Upper lobe of left lung (tissue), 6 donors: ENCODE data around the gene TCHHL1. TPM values are rescaled to one million over a fixed set of nuclear protein-coding genes. Genes with fewer than 3 reads are reported as not detected.

Experiments
- ATAC-seq, 2 donors: fragments of 200-7000 bp; cut with Tn5 transposase; one replicate each; pipeline ENCODE4 v1.9.1; 2022; ENCODE audit warnings: mild to moderate bottlenecking in 2 of 2, moderate library complexity in 2 of 2; ENCODE audit not compliant: low FRiP score in 2 of 2
- DNase-seq, 2 donors: peaks; one replicate each; pipeline ENCODE4 v3.0.0-alpha.2; 2019 to 2020
- H3K27ac ChIP-seq, 4 donors: fragments of 200-600 bp; sonication (generic); one replicate each; pipeline ENCODE4 v1.5.1; 2016 to 2019
- H3K27me3 ChIP-seq, 4 donors: fragments of 200-600 bp; sonication (generic); one replicate each; pipeline ENCODE4 v1.5.1; 2017 to 2019
- H3K36me3 ChIP-seq, 4 donors: fragments of 200-600 bp; sonication (generic); one replicate each; pipeline ENCODE4 v1.5.1; 2016 to 2019
- H3K4me1 ChIP-seq, 4 donors: fragments of 200-600 bp; sonication (generic); one replicate each; pipeline ENCODE4 v1.5.1; 2018 to 2019
- H3K4me3 ChIP-seq, 4 donors: fragments of 200-600 bp; sonication (generic); one replicate each; pipeline ENCODE4 v1.5.1; 2017 to 2019; ENCODE audit warnings: mild to moderate bottlenecking in 2 of 4, moderate library complexity in 1 of 4
- H3K9me3 ChIP-seq, 4 donors: fragments of 200-600 bp; sonication (generic); one replicate each; pipeline ENCODE4 v1.5.1; 2018 to 2019
- EP300 ChIP-seq, 4 donors: sonication (generic); formaldehyde crosslinking; IDR thresholded peaks; one replicate each; pipeline ENCODE4 v1.5.1; 2017; ENCODE audit warnings: antibody characterized with exemption in 4 of 4, control low read depth in 2 of 4
- POLR2A ChIP-seq, 4 donors: fragments of 450-650 bp; IDR thresholded peaks; one replicate each; pipeline ENCODE4 v1.5.1; 2016 to 2017; ENCODE audit warnings: antibody characterized with exemption in 4 of 4, mild to moderate bottlenecking in 2 of 4
- POLR2AphosphoS5 ChIP-seq, 2 donors: sonication (generic); formaldehyde crosslinking; IDR thresholded peaks; one replicate each; pipeline ENCODE4 v1.5.1; 2017; ENCODE audit warnings: antibody characterized with exemption in 2 of 2
- WGBS, 2 donors: methylation state at CpG; one replicate each; pipeline ENCODE4 v1.1.5; 2017 to 2018; 5-methylcytosine and 5-hydroxymethylcytosine counted together
- total RNA-seq, 6 donors: library from RNA; depleted of rRNA in 4 of 6; stranded (reverse); fragments of >200 nt in 4 of 6; gene quantifications; one replicate each; pipeline versions ENCODE4 v1.1.0 to v1.2.1, GENCODE V29; 2016 to 2021
- TF ChIP-seq, protein P1 (sequence below), 6 experiments: fragments of 450-650 bp in 4 of 6; fragments of 200-600 bp in 2 of 6; sonication (generic) in 2 of 6; IDR thresholded peaks; one replicate each; pipeline ENCODE4 v1.5.1; 2016 to 2019; ENCODE audit warnings: antibody characterized with exemption in 6 of 6
- donor health status: DM: no; HTN: no; CAD: no; lungs with moderate emphysema.
- donor health status: DM: no; HTN: yes; CAD: no; lungs with severe emphysema.

TCHHL1 gene
- total RNA-seq, 6 donors from 2014 or later, result not detected

DNA sequence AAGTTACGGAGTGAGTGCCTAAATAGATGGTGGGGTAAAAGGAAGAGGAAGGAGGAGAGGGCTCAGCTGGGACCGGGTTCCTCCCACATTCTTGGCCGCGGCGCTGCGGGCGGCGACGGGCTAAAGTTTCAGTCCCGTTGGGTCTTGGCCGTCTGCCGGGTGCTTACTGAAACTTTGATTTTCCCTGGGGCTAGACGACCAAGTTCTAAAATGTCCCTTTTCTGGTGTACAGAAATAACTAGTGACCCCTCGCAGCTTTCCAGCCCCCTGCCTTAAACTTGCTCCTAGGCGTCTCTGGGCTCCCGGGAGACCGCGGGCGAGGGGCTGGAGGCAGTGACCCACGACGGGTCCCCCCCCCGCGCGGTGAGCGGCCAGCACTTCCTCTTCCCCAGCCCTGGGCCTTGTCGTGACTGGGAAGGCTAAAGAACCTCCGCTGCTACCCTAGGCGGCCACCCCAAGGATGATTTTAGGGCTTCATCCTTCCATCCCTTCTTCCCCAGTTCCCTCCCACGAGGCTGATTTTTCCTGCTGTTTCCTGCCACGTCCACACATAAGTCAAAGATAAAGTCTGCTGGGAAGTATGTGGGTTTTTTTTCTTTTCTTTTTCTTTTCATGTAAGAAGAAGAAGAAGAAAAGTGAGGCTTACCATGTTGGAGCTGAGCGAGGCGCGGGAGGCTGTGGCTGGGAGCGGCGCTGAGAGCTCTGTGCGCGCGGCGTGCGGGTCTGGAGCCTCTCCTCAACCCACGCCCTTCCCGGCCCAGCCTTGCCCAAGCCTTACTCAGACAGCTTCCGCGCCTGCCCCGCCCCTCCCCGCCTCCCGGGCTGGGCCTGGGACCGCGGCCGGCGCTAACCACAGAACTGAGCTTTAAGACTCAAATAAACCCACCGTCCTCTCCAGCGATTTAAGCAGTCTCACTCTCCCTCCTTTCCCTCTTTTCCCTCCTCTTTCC is 52.3 kb downstream of the TCHHL1 start, which contains the start of gene S100A11:
Gene S100A11 (minus strand): TSS at position 738 of the 950 bp plus-strand sequence. CDS start 89 bp downstream, at position 649.
- H3K9me3 ChIP-seq, result no peaks in the 10 kb centered on the region
- peak within 1 kb of the TSS; percentile 59 to 87 (median 72) for H3K4me3 ChIP-seq
- TF ChIP-seq EP300 (IDR thresholded peaks at IDR 0.05), result peak in 1 of 4 donors; percentile 31
- TF ChIP-seq POLR2A (IDR thresholded peaks at IDR 0.05), result peak; percentile 90 to 99 (median 96)
- TF ChIP-seq, protein P1, sequence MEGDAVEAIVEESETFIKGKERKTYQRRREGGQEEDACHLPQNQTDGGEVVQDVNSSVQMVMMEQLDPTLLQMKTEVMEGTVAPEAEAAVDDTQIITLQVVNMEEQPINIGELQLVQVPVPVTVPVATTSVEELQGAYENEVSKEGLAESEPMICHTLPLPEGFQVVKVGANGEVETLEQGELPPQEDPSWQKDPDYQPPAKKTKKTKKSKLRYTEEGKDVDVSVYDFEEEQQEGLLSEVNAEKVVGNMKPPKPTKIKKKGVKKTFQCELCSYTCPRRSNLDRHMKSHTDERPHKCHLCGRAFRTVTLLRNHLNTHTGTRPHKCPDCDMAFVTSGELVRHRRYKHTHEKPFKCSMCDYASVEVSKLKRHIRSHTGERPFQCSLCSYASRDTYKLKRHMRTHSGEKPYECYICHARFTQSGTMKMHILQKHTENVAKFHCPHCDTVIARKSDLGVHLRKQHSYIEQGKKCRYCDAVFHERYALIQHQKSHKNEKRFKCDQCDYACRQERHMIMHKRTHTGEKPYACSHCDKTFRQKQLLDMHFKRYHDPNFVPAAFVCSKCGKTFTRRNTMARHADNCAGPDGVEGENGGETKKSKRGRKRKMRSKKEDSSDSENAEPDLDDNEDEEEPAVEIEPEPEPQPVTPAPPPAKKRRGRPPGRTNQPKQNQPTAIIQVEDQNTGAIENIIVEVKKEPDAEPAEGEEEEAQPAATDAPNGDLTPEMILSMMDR (IDR thresholded peaks at IDR 0.05), result no peak
- peak; percentile 90 to 97 for TF ChIP-seq POLR2AphosphoS5 (IDR thresholded peaks at IDR 0.05)
- H3K27ac ChIP-seq, result peak within 1 kb of the TSS; percentile 89 to 98 (median 95)
- H3K36me3 ChIP-seq, result peaks cover 18 to 25% (median 19%) of the 10 kb centered on the region in 4 donors
- DNase-seq (peak; percentile 96 to 97), ATAC-seq (peak; percentile 96 to 97)
- WGBS, 2 donors, result 0 to 1% methylated on average over 50 to 53 of the region's 53 CpGs
- no peaks in the 10 kb centered on the region for H3K27me3 ChIP-seq
- peaks cover 21 to 49% (median 44%) of the 10 kb centered on the region in 4 donors for H3K4me1 ChIP-seq

DNA sequence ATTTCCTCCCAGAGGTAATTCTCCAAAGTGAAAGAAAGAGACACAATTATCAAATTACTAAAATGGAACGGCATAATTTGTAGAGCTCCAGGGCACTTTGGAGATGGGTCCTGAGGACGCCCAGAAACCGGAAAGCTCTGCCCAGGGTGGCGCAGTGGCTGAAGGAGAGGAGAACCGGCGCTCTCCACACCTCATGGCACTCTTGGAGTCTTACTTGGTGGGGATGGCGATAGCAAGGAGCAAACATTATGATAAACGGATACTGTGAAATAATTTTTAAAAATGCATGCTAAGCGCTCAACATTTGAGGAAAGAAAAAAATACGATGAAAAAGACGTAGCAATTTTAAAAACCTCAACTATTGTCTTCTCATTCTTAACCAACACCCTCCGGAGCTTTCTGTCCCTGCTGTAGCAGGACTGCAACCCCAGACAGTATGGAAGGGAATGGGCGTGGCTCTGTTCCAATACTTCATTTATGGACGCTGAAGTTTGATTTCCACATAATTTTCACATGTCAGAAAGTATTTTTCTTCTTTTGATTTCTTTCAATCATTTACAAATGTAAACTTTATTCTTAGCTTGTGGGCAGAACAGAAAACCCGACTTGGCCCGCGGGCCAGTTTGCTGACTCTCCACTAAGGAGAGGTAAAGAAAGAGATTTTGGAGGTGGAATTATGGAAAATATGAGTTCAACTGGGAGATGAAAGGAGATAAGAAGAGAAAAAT is 53.2 kb downstream of the TCHHL1 start:
- H3K36me3 ChIP-seq, result peaks cover 23 to 33% (median 24%) of the 10 kb centered on the region in 4 donors
- no peaks in the 10 kb centered on the region for H3K27me3 ChIP-seq
- ATAC-seq, result peak in 1 of 2 donors; percentile 64
- TF ChIP-seq, protein P1 (IDR thresholded peaks at IDR 0.05), result no peak
- no peak for TF ChIP-seq POLR2A (IDR thresholded peaks at IDR 0.05)
- no peak for TF ChIP-seq EP300 (IDR thresholded peaks at IDR 0.05)
- TF ChIP-seq POLR2AphosphoS5 (IDR thresholded peaks at IDR 0.05), result no peak
- H3K9me3 ChIP-seq, result no peaks in the 10 kb centered on the region
- peaks cover 21 to 49% (median 44%) of the 10 kb centered on the region in 4 donors for H3K4me1 ChIP-seq
- DNase-seq, result no peak
- peak overlapping the region; percentile 59 to 87 (median 72) for H3K4me3 ChIP-seq
- peak overlapping the region; percentile 89 to 98 (median 95) for H3K27ac ChIP-seq
- WGBS, 2 donors, result 14 to 15% methylated on average over 17 of the region's 17 CpGs

DNA sequence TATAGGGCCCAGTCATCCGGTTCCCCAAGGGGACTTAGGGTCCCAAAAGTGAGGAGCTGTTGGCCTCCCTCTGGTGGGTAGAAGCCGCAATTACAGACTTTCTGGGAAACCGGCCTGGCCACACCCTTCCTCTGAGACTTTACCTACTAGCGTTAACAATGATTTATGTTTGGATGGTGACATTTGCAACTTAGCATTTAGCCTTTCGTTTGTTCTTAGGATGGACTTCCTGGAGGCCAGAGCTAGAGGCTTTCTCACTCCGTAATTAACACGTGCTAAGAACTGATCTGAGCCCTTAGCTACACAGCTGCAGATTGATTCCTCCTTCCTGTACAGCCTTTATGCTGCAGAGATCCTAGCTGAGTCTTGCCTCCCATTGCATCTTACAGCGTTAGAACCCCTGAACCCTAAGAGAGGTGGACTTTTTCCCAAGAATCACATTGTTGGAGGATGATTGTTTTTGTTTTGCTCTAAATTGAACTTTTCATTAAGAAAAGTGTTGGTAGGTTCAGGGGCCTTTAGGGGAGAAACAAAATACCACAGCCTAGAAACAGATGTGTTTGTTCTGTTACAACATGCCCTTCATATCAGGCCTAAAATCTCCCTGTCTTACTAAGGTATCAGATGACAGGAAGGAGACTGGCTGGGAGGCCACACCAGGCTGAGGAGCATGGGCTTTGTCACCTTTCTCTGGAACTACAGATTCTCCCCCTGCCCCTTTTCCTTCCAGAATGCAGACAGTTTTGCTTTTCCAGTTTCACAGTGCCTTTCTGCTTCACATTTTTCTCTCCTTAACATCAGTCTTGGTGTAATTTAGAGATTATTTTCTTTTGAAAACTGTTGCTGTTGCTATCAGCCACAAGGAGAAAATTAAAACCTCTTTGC is 54.0 kb downstream of the TCHHL1 start:
- WGBS, 2 donors, result 12 to 13% methylated on average over 8 of the region's 8 CpGs
- ATAC-seq (peak; percentile 43 to 70), DNase-seq (peak in 1 of 2 donors; percentile 67)
- Histone ChIP-seq H3K4me3 (peak overlapping the region; percentile 59 to 87 (median 72)), H3K9me3 (no peaks in the 10 kb centered on the region), H3K4me1 (peaks cover 21 to 49% (median 46%) of the 10 kb centered on the region in 4 donors), H3K27ac (peak overlapping the region; percentile 89 to 98 (median 95)), H3K27me3 (no peaks in the 10 kb centered on the region), H3K36me3 (peaks cover 23 to 38% (median 24%) of the 10 kb centered on the region in 4 donors)
- TF ChIP-seq POLR2A (IDR thresholded peaks at IDR 0.05) (peak in 1 of 4 donors; percentile 32), POLR2AphosphoS5 (IDR thresholded peaks at IDR 0.05) (peak in 1 of 2 donors; percentile 22), EP300 (IDR thresholded peaks at IDR 0.05) (no peak)
- TF ChIP-seq, protein P1 (IDR thresholded peaks at IDR 0.05), result peak; percentile 57 to 83 (median 68)

DNA sequence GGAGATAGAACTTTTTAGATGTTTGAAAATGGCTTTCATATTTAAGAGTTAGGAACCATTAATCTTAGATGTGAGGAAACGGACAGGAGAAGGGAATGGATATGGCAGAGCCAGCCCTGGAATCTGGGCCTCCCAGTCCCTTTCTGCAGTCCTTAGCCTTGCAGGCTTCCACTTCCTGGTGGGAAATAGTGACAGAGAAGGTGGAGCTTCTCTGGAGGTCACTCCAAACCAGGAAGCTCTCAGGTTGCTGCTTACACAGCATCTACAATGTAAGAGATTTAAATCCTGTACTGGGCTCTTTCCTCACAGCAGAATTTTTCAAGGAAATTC is 54.6 kb downstream of the TCHHL1 start:
- Histone ChIP-seq H3K27me3 (no peaks in the 10 kb centered on the region), H3K36me3 (peaks cover 23 to 38% (median 24%) of the 10 kb centered on the region in 4 donors), H3K4me1 (peaks cover 21 to 49% (median 48%) of the 10 kb centered on the region in 4 donors), H3K27ac (peak overlapping the region; percentile 89 to 98 (median 95)), H3K9me3 (no peaks in the 10 kb centered on the region), H3K4me3 (peak overlapping the region in 3 of 4 donors; percentile 59 to 72 (median 71))
- DNase-seq (peak in 1 of 2 donors; percentile 62), ATAC-seq (peak; percentile 2 to 25)
- 36 to 55% methylated on average over 1 of the region's 1 CpG for WGBS, 2 donors
- TF ChIP-seq POLR2AphosphoS5 (IDR thresholded peaks at IDR 0.05), result peak in 1 of 2 donors; percentile 6
- TF ChIP-seq, protein P1 (IDR thresholded peaks at IDR 0.05), result no peak
